HEK293T (cell line): Measurements from ENCODE around the gene RBP3.

Experiments
- CTCF ChIA-PET: fragments of 350-600 bp; formaldehyde crosslinking; extraction: SDS; loops from one replicate; lab custom pipeline; 2021; ENCODE audit warnings: antibody characterized with exemption, inconsistent platforms; lab: Yijun Ruan, JAX
- POLR2A ChIA-PET: fragments of 350-600 bp; formaldehyde crosslinking; extraction: SDS; loops from one replicate; lab custom pipeline; 2020; ENCODE audit warnings: antibody characterized with exemption, inconsistent platforms; lab: Yijun Ruan, JAX
- DNase-seq: peaks from one replicate; pipeline ENCODE4 v3.0.0; 2012; ENCODE audit warnings: mixed read lengths; ENCODE audit errors: extremely low spot score
- ARNT ChIP-seq: fragments of 450-650 bp; IDR thresholded peaks from 2 replicates; pipeline ENCODE4 v1.6.1; 2017; ENCODE audit warnings: mild to moderate bottlenecking
- BHLHE40 ChIP-seq: fragments of 450-650 bp; IDR thresholded peaks from 2 replicates; pipeline ENCODE4 v1.6.1; 2016; ENCODE audit warnings: mild to moderate bottlenecking, moderate library complexity, borderline replicate concordance
- CTBP1 ChIP-seq: fragments of 450-650 bp; IDR thresholded peaks from 2 replicates; pipeline ENCODE4 v1.6.1; 2016; ENCODE audit warnings: borderline replicate concordance
- ELF4 ChIP-seq: fragments of 450-650 bp; IDR thresholded peaks from 2 replicates; pipeline ENCODE4 v1.6.1; 2017; ENCODE audit warnings: antibody characterized with exemption
- FOXA1 ChIP-seq: fragments of 450-650 bp; IDR thresholded peaks from 2 replicates; pipeline ENCODE4 v1.6.1; 2016; ENCODE audit warnings: mild to moderate bottlenecking
- FOXK2 ChIP-seq: fragments of 450-650 bp; IDR thresholded peaks from 2 replicates; pipeline ENCODE4 v1.6.1; 2016; ENCODE audit warnings: mild to moderate bottlenecking
- FOXM1 ChIP-seq: fragments of 450-650 bp; IDR thresholded peaks from 2 replicates; pipeline ENCODE4 v1.6.1; 2017; ENCODE audit warnings: mild to moderate bottlenecking, borderline replicate concordance
- HDGF ChIP-seq: fragments of 450-650 bp; IDR thresholded peaks from 2 replicates; pipeline ENCODE4 v1.6.1; 2017; ENCODE audit warnings: antibody characterized with exemption, borderline replicate concordance
- L3MBTL2 ChIP-seq: fragments of 450-650 bp; conservative IDR thresholded peaks from 2 replicates; pipeline ENCODE4 v1.6.1; 2016; ENCODE audit warnings: mild to moderate bottlenecking
- LEF1 ChIP-seq: fragments of 450-650 bp; IDR thresholded peaks from 2 replicates; pipeline ENCODE4 v1.6.1; 2017; ENCODE audit warnings: mild to moderate bottlenecking, borderline replicate concordance
- NFRKB ChIP-seq: fragments of 450-650 bp; IDR thresholded peaks from 2 replicates; pipeline ENCODE4 v1.6.1; 2016; ENCODE audit warnings: mild to moderate bottlenecking, moderate library complexity
- SP1 ChIP-seq: fragments of 450-650 bp; IDR thresholded peaks from 2 replicates; pipeline ENCODE4 v1.6.1; 2017
- SUZ12 ChIP-seq: fragments of 450-650 bp; IDR thresholded peaks from 2 replicates; pipeline ENCODE4 v1.6.1; 2016; ENCODE audit warnings: mild to moderate bottlenecking
- TARDBP ChIP-seq: fragments of 450-650 bp; IDR thresholded peaks from 2 replicates; pipeline ENCODE4 v1.6.1; 2016
- ZNF384 ChIP-seq: fragments of 450-650 bp; IDR thresholded peaks from 2 replicates; pipeline ENCODE4 v1.6.1; 2016
- TF ChIP-seq, protein P1 (sequence below): fragments of 450-650 bp; IDR thresholded peaks from 2 replicates; pipeline ENCODE4 v1.6.1; 2016

The RBP3 gene

DNA sequence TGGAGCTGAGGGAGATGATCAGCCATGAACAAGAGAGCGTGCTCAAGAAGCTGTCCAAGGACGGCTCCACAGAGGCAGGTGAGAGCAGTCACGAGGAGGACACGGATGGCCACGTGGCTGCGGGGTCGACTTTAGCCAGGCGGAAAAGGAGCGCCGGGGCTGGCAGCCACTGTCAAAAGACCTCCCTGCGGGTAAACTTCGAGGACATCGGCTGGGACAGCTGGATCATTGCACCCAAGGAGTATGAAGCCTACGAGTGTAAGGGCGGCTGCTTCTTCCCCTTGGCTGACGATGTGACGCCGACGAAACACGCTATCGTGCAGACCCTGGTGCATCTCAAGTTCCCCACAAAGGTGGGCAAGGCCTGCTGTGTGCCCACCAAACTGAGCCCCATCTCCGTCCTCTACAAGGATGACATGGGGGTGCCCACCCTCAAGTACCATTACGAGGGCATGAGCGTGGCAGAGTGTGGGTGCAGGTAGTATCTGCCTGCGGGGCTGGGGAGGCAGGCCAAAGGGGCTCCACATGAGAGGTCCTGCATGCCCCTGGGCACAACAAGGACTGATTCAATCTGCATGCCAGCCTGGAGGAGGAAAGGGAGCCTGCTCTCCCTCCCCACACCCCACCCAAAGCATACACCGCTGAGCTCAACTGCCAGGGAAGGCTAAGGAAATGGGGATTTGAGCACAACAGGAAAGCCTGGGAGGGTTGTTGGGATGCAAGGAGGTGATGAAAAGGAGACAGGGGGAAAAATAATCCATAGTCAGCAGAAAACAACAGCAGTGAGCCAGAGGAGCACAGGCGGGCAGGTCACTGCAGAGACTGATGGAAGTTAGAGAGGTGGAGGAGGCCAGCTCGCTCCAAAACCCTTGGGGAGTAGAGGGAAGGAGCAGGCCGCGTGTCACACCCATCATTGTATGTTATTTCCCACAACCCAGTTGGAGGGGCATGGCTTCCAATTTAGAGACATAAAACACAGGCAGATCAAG is 22.6 kb upstream of the RBP3 start:
- DNase-seq, result no peak
- POLR2A ChIA-PET, result no interaction called here
- CTCF ChIA-PET, result no interaction called here
- TF ChIP-seq SP1 (no peak), FOXM1 (no peak), NFRKB (no peak), LEF1 (no peak), HDGF (no peak), SUZ12 (no peak)

DNA sequence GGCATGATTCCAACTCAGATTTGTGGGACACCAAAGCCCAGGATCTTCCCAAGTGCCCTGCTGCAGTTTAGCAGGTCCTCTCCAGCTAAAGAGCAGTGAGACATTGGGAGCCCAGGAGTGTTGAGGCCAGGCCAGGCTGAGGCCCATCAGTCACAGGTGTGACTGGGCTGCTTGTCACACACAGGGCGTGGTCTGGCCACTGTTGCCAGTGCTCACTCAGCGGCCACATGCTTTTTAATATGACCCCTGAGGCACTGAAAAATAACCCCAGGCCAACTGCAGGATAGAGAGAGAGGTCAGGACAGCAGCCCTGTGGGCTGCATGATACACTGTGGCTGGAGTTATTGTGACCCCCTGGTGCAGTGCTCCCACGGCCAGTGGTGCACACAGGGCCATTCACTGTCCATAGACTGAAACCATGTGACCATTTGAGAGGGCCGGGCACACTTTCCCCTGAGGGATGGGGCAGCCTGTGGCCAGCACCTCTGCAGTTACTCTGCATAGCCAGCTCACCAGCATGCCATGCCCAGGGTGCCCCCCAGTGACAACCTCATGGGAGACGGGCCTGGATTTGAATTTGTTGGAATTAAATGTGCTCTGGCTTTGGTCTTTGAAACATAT is 21.7 kb upstream of the RBP3 start:
- DNase-seq, result no peak
- TF ChIP-seq TARDBP, result no peak
- TF ChIP-seq FOXK2, result no peak
- TF ChIP-seq SUZ12, result no peak
- TF ChIP-seq HDGF, result no peak
- TF ChIP-seq ELF4, result no peak
- no peak for TF ChIP-seq L3MBTL2
- no peak for TF ChIP-seq CTBP1
- no peak for TF ChIP-seq ARNT
- TF ChIP-seq NFRKB, result no peak
- no peak for TF ChIP-seq BHLHE40
- TF ChIP-seq, protein P1, sequence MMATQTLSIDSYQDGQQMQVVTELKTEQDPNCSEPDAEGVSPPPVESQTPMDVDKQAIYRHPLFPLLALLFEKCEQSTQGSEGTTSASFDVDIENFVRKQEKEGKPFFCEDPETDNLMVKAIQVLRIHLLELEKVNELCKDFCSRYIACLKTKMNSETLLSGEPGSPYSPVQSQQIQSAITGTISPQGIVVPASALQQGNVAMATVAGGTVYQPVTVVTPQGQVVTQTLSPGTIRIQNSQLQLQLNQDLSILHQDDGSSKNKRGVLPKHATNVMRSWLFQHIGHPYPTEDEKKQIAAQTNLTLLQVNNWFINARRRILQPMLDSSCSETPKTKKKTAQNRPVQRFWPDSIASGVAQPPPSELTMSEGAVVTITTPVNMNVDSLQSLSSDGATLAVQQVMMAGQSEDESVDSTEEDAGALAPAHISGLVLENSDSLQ, result no peak
- no peak for TF ChIP-seq FOXA1
- TF ChIP-seq ZNF384, result no peak
- no peak for TF ChIP-seq LEF1
- TF ChIP-seq SP1, result no peak
- ChIA-PET CTCF (no interaction called here), POLR2A (no interaction called here)

DNA sequence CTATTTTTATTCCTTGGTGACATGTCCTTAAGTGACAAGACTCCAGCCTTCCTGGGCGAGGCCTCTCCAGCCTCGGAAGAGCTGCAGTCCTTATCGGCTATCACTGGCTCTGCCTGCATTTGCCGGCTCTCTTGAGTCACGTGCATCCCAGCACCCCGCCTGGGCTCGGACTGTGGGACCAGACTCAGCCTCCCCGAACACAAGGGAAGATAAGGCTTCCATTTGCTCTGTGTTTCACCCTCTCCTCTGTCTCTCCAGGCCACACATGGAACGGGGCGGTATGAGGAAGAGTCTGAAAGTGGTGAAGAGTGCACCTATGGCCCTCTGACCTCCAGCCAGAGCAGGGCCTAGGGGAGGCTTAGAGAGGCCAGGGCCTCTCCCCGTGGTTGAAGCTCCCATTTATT is 21.2 kb upstream of the RBP3 start:
- no peak for DNase-seq
- CTCF ChIA-PET, result no interaction called here
- POLR2A ChIA-PET, result no interaction called here
- no peak for TF ChIP-seq L3MBTL2
- no peak for TF ChIP-seq SUZ12
- no peak for TF ChIP-seq HDGF

DNA sequence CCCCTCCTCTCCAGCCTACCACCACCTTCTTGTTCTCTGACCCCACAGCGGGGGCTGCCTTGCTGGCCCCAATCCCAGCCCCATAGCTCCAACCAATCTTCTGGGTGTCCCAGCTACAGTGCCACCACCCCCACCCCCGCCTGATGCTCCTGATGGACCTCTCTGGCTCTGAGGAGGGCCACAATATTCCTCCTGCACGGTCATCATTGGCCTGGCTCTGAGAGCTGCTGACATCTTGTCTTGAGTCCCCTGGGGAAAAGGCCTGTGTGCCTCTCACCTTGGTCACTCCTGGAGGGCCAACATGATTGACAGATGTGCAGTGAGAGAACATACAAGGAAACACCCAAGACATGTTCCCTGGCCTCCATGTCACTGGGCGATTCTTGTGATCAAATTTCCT is 18.3 kb upstream of the RBP3 start:
- ChIA-PET POLR2A (no interaction called here), CTCF (no interaction called here)
- TF ChIP-seq HDGF, result no peak
- DNase-seq, result no peak

DNA sequence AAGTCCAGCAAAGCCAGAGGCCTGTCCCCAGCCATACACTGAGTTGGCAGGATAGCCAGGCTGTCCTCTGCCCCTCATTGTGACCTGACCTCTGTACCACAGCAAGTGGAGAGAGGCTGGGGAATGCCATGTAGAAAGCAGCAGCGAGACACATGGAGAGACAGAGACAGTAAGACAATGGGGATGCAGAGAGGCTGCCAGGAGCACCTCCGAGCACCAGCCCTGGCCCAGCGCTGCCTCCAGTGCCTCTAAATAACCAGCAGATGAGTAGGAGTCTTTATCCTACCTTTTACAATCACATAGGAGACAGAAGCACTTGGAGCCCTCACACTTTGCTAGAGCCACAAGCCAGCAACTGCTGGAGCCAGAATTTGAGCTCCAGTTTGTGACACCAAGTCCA is 17.8 kb upstream of the RBP3 start:
- ChIA-PET CTCF (no interaction called here), POLR2A (no interaction called here)
- no peak for DNase-seq
- TF ChIP-seq FOXM1, result no peak
- no peak for TF ChIP-seq FOXK2
- no peak for TF ChIP-seq NFRKB
- no peak for TF ChIP-seq ELF4

DNA sequence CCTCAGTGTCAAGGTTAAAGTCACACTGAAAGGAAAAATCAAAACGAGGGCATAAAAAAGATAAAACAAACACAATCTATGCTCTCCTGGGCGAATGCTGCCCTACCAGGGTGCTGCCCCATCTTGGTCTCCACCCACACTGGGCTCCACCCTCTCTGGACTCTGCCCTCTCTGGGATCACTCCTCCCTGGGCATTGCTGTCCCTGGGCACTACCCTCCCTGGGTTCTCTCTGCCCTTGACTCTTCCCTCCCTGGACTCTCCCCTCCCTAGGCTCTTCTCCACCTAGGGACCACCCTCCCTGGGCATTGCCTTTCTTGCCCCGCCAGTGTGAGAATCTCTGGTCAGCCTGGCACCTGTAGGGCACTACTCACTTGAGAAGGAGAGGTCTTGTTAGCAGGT is 17.4 kb upstream of the RBP3 start:
- no peak for DNase-seq
- TF ChIP-seq ELF4 (no peak), FOXK2 (no peak), NFRKB (no peak), FOXM1 (no peak), SP1 (no peak), BHLHE40 (no peak), FOXA1 (no peak), ARNT (no peak), HDGF (no peak), LEF1 (no peak), TARDBP (no peak), SUZ12 (no peak), CTBP1 (no peak), ZNF384 (no peak), L3MBTL2 (no peak)
- TF ChIP-seq, protein P1, result no peak
- ChIA-PET POLR2A (no interaction called here), CTCF (no interaction called here)

DNA sequence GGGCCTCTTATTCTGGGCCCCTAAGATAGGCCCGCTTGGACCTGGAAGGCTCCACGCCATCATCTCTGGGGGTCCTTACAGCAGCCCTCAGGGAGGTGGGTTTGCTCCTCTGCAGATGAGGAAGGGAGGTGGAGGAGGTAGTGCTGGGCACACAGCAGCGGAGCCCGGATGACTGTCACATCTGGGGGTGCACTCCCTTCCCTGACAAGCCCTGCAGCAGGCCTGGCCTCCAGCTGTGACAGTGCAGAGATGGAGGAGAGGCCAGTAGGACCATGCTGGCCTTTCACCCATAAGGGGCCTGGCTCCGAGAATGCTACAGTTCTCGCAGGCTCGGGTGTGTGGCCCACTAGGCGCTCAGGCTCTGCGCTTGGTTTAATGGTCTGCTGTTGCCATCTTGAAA is 16.7 kb upstream of the RBP3 start:
- CTCF ChIA-PET, result no interaction called here
- POLR2A ChIA-PET, result no interaction called here
- DNase-seq, result no peak
- no peak for TF ChIP-seq ZNF384
- no peak for TF ChIP-seq LEF1
- no peak for TF ChIP-seq L3MBTL2
- no peak for TF ChIP-seq BHLHE40
- no peak for TF ChIP-seq FOXM1
- no peak for TF ChIP-seq ELF4
- TF ChIP-seq TARDBP, result no peak
- TF ChIP-seq FOXK2, result no peak
- no peak for TF ChIP-seq SP1
- TF ChIP-seq, protein P1, result no peak
- TF ChIP-seq FOXA1, result no peak
- no peak for TF ChIP-seq HDGF
- no peak for TF ChIP-seq SUZ12
- no peak for TF ChIP-seq CTBP1
- no peak for TF ChIP-seq ARNT
- no peak for TF ChIP-seq NFRKB
